H9 (cell line): ENCODE data around the gene SPIRE2. TPM values are rescaled to one million over a fixed set of nuclear protein-coding genes. Genes with fewer than 3 reads are reported as not detected.
A peak's percentile ranks its signal among the peaks of the same experiment; 100 is the strongest.

Experiments
- DNase-seq: peaks from one replicate; pipeline ENCODE4 v3.0.0-alpha.2; 2017
- H2AFZ ChIP-seq: one replicate; pipeline ENCODE4 v1.6.1; 2013; ENCODE audit warnings: mild to moderate bottlenecking, low read length, control low read depth, moderate library complexity
- H2AK5ac ChIP-seq: 2 replicates; pipeline ENCODE4 v1.6.1; 2013; ENCODE audit warnings: low read length, control low read depth, mixed read lengths; ENCODE audit not compliant: insufficient read length
- H2BK120ac ChIP-seq: one replicate; pipeline ENCODE4 v1.6.1; 2013; ENCODE audit warnings: low read depth, mild to moderate bottlenecking, low read length, control low read depth, inconsistent platforms; ENCODE audit not compliant: poor library complexity, severe bottlenecking
- H2BK12ac ChIP-seq: 2 replicates; pipeline ENCODE4 v1.6.1; 2013; ENCODE audit warnings: low read length, control low read depth, mixed read lengths, low read depth; ENCODE audit not compliant: insufficient read length
- H2BK15ac ChIP-seq: 2 replicates; pipeline ENCODE4 v1.6.1; 2013; ENCODE audit warnings: low read depth, low read length, control low read depth
- H2BK20ac ChIP-seq: one replicate; pipeline ENCODE4 v1.6.1; 2013; ENCODE audit warnings: low read depth, mild to moderate bottlenecking, low read length, control low read depth, inconsistent platforms; ENCODE audit not compliant: poor library complexity, severe bottlenecking
- H2BK5ac ChIP-seq: 2 replicates; pipeline ENCODE4 v1.6.1; 2013; ENCODE audit warnings: low read length, control low read depth, mixed read lengths; ENCODE audit not compliant: insufficient read length
- H3K14ac ChIP-seq: 2 replicates; pipeline ENCODE4 v1.6.1; 2013; ENCODE audit warnings: low read length, control low read depth; ENCODE audit not compliant: insufficient read depth
- H3K18ac ChIP-seq: 2 replicates; pipeline ENCODE4 v1.6.1; 2013; ENCODE audit warnings: low read depth, mild to moderate bottlenecking, mixed read lengths, low read length, control low read depth; ENCODE audit not compliant: insufficient read length
- H3K23ac ChIP-seq: 2 replicates; pipeline ENCODE4 v1.6.1; 2013; ENCODE audit warnings: low read length, control low read depth, mixed read lengths, low read depth; ENCODE audit not compliant: insufficient read length
- H3K23me2 ChIP-seq: 2 replicates; pipeline ENCODE4 v1.6.1; 2013; ENCODE audit warnings: low read depth, mild to moderate bottlenecking, mixed read lengths, low read length, control low read depth; ENCODE audit not compliant: insufficient read length, poor library complexity, severe bottlenecking
- H3K27ac ChIP-seq: 2 replicates; pipeline ENCODE4 v1.5.1; 2013; ENCODE audit warnings: low read length, control low read depth, mixed read lengths, low read depth; ENCODE audit not compliant: insufficient read length
- H3K27me3 ChIP-seq: 2 replicates; pipeline ENCODE4 v1.6.1; 2013; ENCODE audit warnings: low read length, control low read depth, inconsistent platforms; ENCODE audit not compliant: insufficient read depth
- H3K4ac ChIP-seq: 2 replicates; pipeline ENCODE4 v1.6.1; 2013; ENCODE audit warnings: low read depth, mild to moderate bottlenecking, control low read depth, inconsistent platforms, low read length, moderate library complexity
- H3K4me1 ChIP-seq: 2 replicates; pipeline ENCODE4 v1.6.1; 2013; ENCODE audit warnings: low read length, control low read depth, inconsistent platforms; ENCODE audit not compliant: insufficient read depth
- H3K4me2 ChIP-seq: 2 replicates; pipeline ENCODE4 v1.6.1; 2013; ENCODE audit warnings: low read length, control low read depth, mixed read lengths; ENCODE audit not compliant: insufficient read length, insufficient read depth
- H3K56ac ChIP-seq: 2 replicates; pipeline ENCODE4 v1.6.1; 2013; ENCODE audit warnings: low read depth, mild to moderate bottlenecking, mixed read lengths, low read length, control low read depth; ENCODE audit not compliant: insufficient read length
- H3K79me1 ChIP-seq: 2 replicates; pipeline ENCODE4 v1.6.1; 2013; ENCODE audit warnings: low read depth, mild to moderate bottlenecking, moderate library complexity, low read length, control low read depth, inconsistent platforms; ENCODE audit not compliant: insufficient read depth, poor library complexity, severe bottlenecking
- H3K79me2 ChIP-seq: 2 replicates; pipeline ENCODE4 v1.6.1; 2013; ENCODE audit warnings: low read length, control low read depth, inconsistent platforms; ENCODE audit not compliant: insufficient read depth
- H3K9ac ChIP-seq: 2 replicates; pipeline ENCODE4 v1.6.1; 2013; ENCODE audit warnings: low read length, control low read depth, mixed read lengths; ENCODE audit not compliant: insufficient read length; ENCODE audit errors: extremely low read depth
- H3K9me3 ChIP-seq: one replicate; pipeline ENCODE4 v1.6.1; 2013; ENCODE audit warnings: low read depth, low read length, inconsistent platforms; ENCODE audit not compliant: control insufficient read depth
- H3T11ph ChIP-seq: one replicate; pipeline ENCODE4 v1.6.1; 2013; ENCODE audit warnings: mild to moderate bottlenecking, low read length, control low read depth, inconsistent platforms
- H4K20me1 ChIP-seq: one replicate; pipeline ENCODE4 v1.6.1; 2013; ENCODE audit not compliant: control insufficient read depth, insufficient read length, insufficient read depth
- H4K5ac ChIP-seq: 2 replicates; pipeline ENCODE4 v1.6.1; 2013; ENCODE audit warnings: low read depth, mild to moderate bottlenecking, mixed read lengths, low read length, control low read depth; ENCODE audit not compliant: insufficient read length
- H4K8ac ChIP-seq: replicated peaks from 2 replicates; pipeline ENCODE4 v1.6.1; 2013; ENCODE audit warnings: low read length, control low read depth, mixed read lengths, low read depth; ENCODE audit not compliant: insufficient read length
- H4K91ac ChIP-seq: 2 replicates; pipeline ENCODE4 v1.6.1; 2013; ENCODE audit warnings: low read depth, mild to moderate bottlenecking, moderate library complexity, mixed read lengths, low read length, control low read depth; ENCODE audit not compliant: insufficient read length
- H3K27ac Mint-ChIP-seq, 3 experiments: 2 replicates in 2 of 3; 3 replicates in 1 of 3; pipeline ENCODE4 v1.8.0; 2020 to 2021; ENCODE audit warnings: mixed read lengths in 3 of 3, mild to moderate bottlenecking in 1 of 3, moderate library complexity in 1 of 3
- H3K27me3 Mint-ChIP-seq: 2 replicates; pipeline ENCODE4 v1.8.0; 2021; ENCODE audit warnings: low read depth, mild to moderate bottlenecking, moderate library complexity, mixed read lengths
- H3K36me3 Mint-ChIP-seq, 3 experiments: 2 replicates in 2 of 3; 3 replicates in 1 of 3; pipeline ENCODE4 v1.8.0; 2020 to 2021; ENCODE audit warnings: low read depth in 3 of 3, mixed read lengths in 3 of 3; ENCODE audit not compliant: insufficient read depth in 1 of 3
- H3K4me1 Mint-ChIP-seq, 2 experiments: 2 replicates each; pipeline ENCODE4 v1.8.0; 2020; ENCODE audit warnings: mixed read lengths in 2 of 2
- H3K4me3 Mint-ChIP-seq, 2 experiments: 2 replicates in 1 of 2; 3 replicates in 1 of 2; pipeline ENCODE4 v1.8.0; 2020 to 2021; ENCODE audit warnings: mild to moderate bottlenecking in 2 of 2, mixed read lengths in 2 of 2, moderate library complexity in 1 of 2
- H3K9me3 Mint-ChIP-seq, 2 experiments: 2 replicates in 1 of 2; 3 replicates in 1 of 2; pipeline ENCODE4 v1.8.0; 2020; ENCODE audit warnings: mild to moderate bottlenecking in 2 of 2, mixed read lengths in 2 of 2, moderate library complexity in 1 of 2
- WGBS: extraction: QIAGEN DNeasy Blood & Tissue Kit; methylation state at CpG from one replicate; pipeline ENCODE4 v1.1.7; 2013; ENCODE audit warnings: missing lambda C conversion rate, low lambda C conversion rate, mixed read lengths; ENCODE audit not compliant: insufficient read length; ENCODE audit errors: extremely low coverage; 5-methylcytosine and 5-hydroxymethylcytosine counted together
- long read RNA-seq: library from polyadenylated mRNA; unstranded; transcript quantifications from one replicate; pipeline ENCODE4 v2.0.0, GENCODE V29; 2020
- total RNA-seq: library from RNA; stranded (reverse); gene quantifications from 2 replicates; pipeline ENCODE4 v1.2.1, GENCODE V29; 2021
- TF ChIP-seq, protein P1 (sequence below): fragments of 200-600 bp; sonication (generic); conservative IDR thresholded peaks from 3 replicates; pipeline ENCODE4 v1.8.0; 2021; ENCODE audit warnings: antibody characterized with exemption, mild to moderate bottlenecking

SPIRE2 gene, protein sequence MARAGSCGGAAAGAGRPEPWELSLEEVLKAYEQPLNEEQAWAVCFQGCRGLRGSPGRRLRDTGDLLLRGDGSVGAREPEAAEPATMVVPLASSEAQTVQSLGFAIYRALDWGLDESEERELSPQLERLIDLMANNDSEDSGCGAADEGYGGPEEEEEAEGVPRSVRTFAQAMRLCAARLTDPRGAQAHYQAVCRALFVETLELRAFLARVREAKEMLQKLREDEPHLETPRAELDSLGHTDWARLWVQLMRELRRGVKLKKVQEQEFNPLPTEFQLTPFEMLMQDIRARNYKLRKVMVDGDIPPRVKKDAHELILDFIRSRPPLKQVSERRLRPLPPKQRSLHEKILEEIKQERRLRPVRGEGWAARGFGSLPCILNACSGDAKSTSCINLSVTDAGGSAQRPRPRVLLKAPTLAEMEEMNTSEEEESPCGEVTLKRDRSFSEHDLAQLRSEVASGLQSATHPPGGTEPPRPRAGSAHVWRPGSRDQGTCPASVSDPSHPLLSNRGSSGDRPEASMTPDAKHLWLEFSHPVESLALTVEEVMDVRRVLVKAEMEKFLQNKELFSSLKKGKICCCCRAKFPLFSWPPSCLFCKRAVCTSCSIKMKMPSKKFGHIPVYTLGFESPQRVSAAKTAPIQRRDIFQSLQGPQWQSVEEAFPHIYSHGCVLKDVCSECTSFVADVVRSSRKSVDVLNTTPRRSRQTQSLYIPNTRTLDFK
- 6.7 and 6.9 TPM in 2 replicates for total RNA-seq
- long read RNA-seq, partial matches to known transcripts: 0 of 2 reads
- long read RNA-seq, other reads (novel, unspliced or antisense): 1 of 2 reads

DNA sequence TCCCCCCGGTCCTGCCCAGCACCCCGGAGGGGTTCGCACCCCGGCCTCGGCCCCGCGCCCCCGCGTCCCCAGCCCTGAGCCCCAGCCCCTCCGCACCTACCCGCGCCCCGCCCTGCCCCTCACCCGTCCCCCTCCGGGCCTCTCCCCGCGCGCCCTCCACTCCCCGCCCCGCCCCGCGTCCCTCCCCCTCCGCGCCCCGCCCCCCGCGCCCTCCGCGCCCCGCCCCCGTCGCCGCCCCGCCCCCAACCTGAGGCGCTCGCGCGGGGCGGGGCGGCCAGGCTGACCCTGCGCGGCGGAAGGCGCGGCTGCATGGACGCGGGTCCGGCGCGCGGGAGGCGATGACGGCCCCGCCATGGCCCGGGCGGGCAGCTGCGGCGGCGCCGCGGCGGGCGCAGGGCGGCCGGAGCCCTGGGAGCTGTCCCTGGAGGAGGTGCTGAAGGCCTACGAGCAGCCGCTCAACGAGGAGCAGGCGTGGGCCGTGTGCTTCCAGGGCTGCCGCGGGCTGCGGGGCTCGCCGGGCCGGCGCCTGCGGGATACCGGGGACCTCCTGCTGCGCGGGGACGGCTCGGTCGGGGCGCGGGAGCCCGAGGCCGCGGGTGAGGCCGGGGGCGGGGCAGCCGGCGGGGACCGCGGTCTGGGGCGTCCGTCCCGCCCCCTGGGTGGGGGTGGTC is at the start of gene SPIRE2:
Gene SPIRE2 (plus strand): TSS at position 277 of the 671 bp plus-strand sequence. CDS start 76 bp downstream, at position 353.
- no peak within 1 kb of the TSS for H4K5ac ChIP-seq
- H3K27me3 ChIP-seq: no peaks in the 10 kb centered on the region
- peak within 1 kb of the TSS; percentile 70 to 88 for H3K4me3 Mint-ChIP-seq
- H3K9me3 ChIP-seq: no peaks in the 10 kb centered on the region
- peak within 1 kb of the TSS; percentile 62 for H3K4me2 ChIP-seq
- no peak within 1 kb of the TSS for H3K23ac ChIP-seq
- H3K9ac ChIP-seq: peak within 1 kb of the TSS; percentile 2
- peaks cover 0 to 3% (median 0%) of the 10 kb centered on the region in 3 experiments; a peak in 1 of 7 replicates for H3K36me3 Mint-ChIP-seq
- no peak within 1 kb of the TSS for H3K14ac ChIP-seq
- H4K20me1 ChIP-seq: no peaks in the 10 kb centered on the region
- H4K91ac ChIP-seq: no peak within 1 kb of the TSS
- H3K18ac ChIP-seq: no peak within 1 kb of the TSS
- no peak within 1 kb of the TSS for H2BK5ac ChIP-seq
- no peak within 1 kb of the TSS for H2BK20ac ChIP-seq
- no peak within 1 kb of the TSS for H3K4ac ChIP-seq
- peaks cover 20% of the 10 kb centered on the region for H3K27me3 Mint-ChIP-seq
- WGBS: no CpG with 5 or more reads among the region's 98 CpGs
- H3K79me1 ChIP-seq: no peaks in the 10 kb centered on the region
- H2BK15ac ChIP-seq: no peak within 1 kb of the TSS
- H3T11ph ChIP-seq: no peak within 1 kb of the TSS
- H2AK5ac ChIP-seq: no peak within 1 kb of the TSS
- no peak within 1 kb of the TSS for H3K56ac ChIP-seq
- no peak within 1 kb of the TSS for H2BK12ac ChIP-seq
- H3K9me3 Mint-ChIP-seq: no peaks in the 10 kb centered on the region; a peak in 1 of 5 replicates
- H3K23me2 ChIP-seq: peaks cover 4% of the 10 kb centered on the region
- no peaks in the 10 kb centered on the region for H3K4me1 ChIP-seq
- TF ChIP-seq, protein P1, sequence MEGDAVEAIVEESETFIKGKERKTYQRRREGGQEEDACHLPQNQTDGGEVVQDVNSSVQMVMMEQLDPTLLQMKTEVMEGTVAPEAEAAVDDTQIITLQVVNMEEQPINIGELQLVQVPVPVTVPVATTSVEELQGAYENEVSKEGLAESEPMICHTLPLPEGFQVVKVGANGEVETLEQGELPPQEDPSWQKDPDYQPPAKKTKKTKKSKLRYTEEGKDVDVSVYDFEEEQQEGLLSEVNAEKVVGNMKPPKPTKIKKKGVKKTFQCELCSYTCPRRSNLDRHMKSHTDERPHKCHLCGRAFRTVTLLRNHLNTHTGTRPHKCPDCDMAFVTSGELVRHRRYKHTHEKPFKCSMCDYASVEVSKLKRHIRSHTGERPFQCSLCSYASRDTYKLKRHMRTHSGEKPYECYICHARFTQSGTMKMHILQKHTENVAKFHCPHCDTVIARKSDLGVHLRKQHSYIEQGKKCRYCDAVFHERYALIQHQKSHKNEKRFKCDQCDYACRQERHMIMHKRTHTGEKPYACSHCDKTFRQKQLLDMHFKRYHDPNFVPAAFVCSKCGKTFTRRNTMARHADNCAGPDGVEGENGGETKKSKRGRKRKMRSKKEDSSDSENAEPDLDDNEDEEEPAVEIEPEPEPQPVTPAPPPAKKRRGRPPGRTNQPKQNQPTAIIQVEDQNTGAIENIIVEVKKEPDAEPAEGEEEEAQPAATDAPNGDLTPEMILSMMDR: no peak
- H4K8ac ChIP-seq: no peak within 1 kb of the TSS
- no peak within 1 kb of the TSS for H2AFZ ChIP-seq
- peaks cover 12% of the 10 kb centered on the region in 2 experiments for H3K4me1 Mint-ChIP-seq
- DNase-seq: peak; percentile 79
- no peak within 1 kb of the TSS for H3K27ac ChIP-seq
- H2BK120ac ChIP-seq: no peak within 1 kb of the TSS
- peak within 1 kb of the TSS in 2 of 3 experiments; percentile 14 to 64; a peak in 1 of 7 replicates for H3K27ac Mint-ChIP-seq
- no peaks in the 10 kb centered on the region for H3K79me2 ChIP-seq
